Subcutaneous abdominal adipose tissue (tissue), 5 donors: ENCODE results near the gene TMEM258.
A peak's percentile ranks its signal among the peaks of the same experiment; 100 is the strongest.

Experiments used
- H3K27ac ChIP-seq: one replicate; pipeline ENCODE4 v1.7.0; 2013; ENCODE audit warnings: low read depth, mild to moderate bottlenecking, inconsistent platforms, low read length, moderate library complexity
- H3K27me3 ChIP-seq, 5 donors: one replicate each; pipeline ENCODE4 v1.7.0; 2013; ENCODE audit warnings: low read length in 5 of 5, inconsistent platforms in 1 of 5; ENCODE audit not compliant: control insufficient read depth in 5 of 5, insufficient read depth in 4 of 5
- H3K36me3 ChIP-seq, 5 donors: one replicate each; pipeline ENCODE4 v1.7.0; 2013; ENCODE audit warnings: low read length in 5 of 5; ENCODE audit not compliant: control insufficient read depth in 5 of 5, insufficient read depth in 5 of 5
- H3K4me1 ChIP-seq, 5 donors: one replicate each; pipeline ENCODE4 v1.7.0; 2013; ENCODE audit warnings: low read length in 5 of 5, mild to moderate bottlenecking in 3 of 5, moderate library complexity in 1 of 5; ENCODE audit not compliant: control insufficient read depth in 5 of 5, insufficient read depth in 5 of 5
- H3K4me3 ChIP-seq, 5 donors: one replicate each; pipeline ENCODE4 v1.7.0; 2013; ENCODE audit warnings: low read length in 5 of 5, low read depth in 1 of 5
- H3K9ac ChIP-seq, 5 donors: one replicate each; pipeline ENCODE4 v1.7.0; 2013; ENCODE audit warnings: low read length in 5 of 5, mild to moderate bottlenecking in 4 of 5, moderate library complexity in 3 of 5
- H3K9me3 ChIP-seq, 5 donors: one replicate each; pipeline ENCODE4 v1.7.0; 2013; ENCODE audit warnings: low read length in 5 of 5; ENCODE audit not compliant: control insufficient read depth in 5 of 5
- donor health status: healthy.
- donor health status: healthy.
- donor health status: healthy.
- donor health status: healthy.
- donor health status: healthy.

The TMEM258 gene

GRCh38 chr11:61795876-61796526 is 3.6 kb upstream of the TMEM258 start:
- Histone ChIP-seq H3K9ac (no peak overlapping the region), H3K27me3 (no peaks in the 10 kb centered on the region), H3K36me3 (peaks cover 0 to 12% (median 7%) of the 10 kb centered on the region in 5 donors), H3K4me3 (no peak overlapping the region), H3K4me1 (peaks cover 0 to 29% (median 19%) of the 10 kb centered on the region in 5 donors), H3K9me3 (no peaks in the 10 kb centered on the region), H3K27ac (no peak overlapping the region)

DNA sequence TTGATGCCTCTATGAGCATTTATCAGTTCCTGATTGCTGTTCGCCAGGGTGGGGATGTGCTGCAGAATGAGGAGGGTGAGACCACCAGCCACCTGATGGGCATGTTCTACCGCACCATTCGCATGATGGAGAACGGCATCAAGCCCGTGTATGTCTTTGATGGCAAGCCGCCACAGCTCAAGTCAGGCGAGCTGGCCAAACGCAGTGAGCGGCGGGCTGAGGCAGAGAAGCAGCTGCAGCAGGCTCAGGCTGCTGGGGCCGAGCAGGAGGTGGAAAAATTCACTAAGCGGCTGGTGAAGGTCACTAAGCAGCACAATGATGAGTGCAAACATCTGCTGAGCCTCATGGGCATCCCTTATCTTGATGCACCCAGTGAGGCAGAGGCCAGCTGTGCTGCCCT is 3.1 kb upstream of the TMEM258 start:
- peaks cover 0 to 30% (median 19%) of the 10 kb centered on the region in 5 donors for H3K4me1 ChIP-seq
- no peaks in the 10 kb centered on the region for H3K9me3 ChIP-seq
- no peak overlapping the region for H3K9ac ChIP-seq
- no peaks in the 10 kb centered on the region for H3K27me3 ChIP-seq
- no peak overlapping the region for H3K4me3 ChIP-seq
- H3K27ac ChIP-seq, result no peak overlapping the region
- peaks cover 0 to 13% (median 7%) of the 10 kb centered on the region in 5 donors for H3K36me3 ChIP-seq

GRCh38 chr11:61794579-61794978 is 2.2 kb upstream of the TMEM258 start:
- Histone ChIP-seq H3K9me3 (no peaks in the 10 kb centered on the region), H3K4me1 (peaks cover 0 to 30% (median 19%) of the 10 kb centered on the region in 5 donors), H3K27ac (no peak overlapping the region), H3K36me3 (peaks cover 0 to 21% (median 16%) of the 10 kb centered on the region in 5 donors), H3K27me3 (no peaks in the 10 kb centered on the region), H3K9ac (no peak overlapping the region), H3K4me3 (no peak overlapping the region)

- Histone ChIP-seq H3K9me3 (no peaks in the 10 kb centered on the region), H3K9ac (peak overlapping the region in 3 of 5 donors; percentile 81 to 93 (median 92)), H3K4me3 (no peak overlapping the region), H3K4me1 (peaks cover 0 to 30% (median 19%) of the 10 kb centered on the region in 5 donors), H3K27ac (no peak overlapping the region), H3K36me3 (peaks cover 0 to 29% (median 23%) of the 10 kb centered on the region in 5 donors), H3K27me3 (no peaks in the 10 kb centered on the region)
Measured at GRCh38 chr11:61793829-61794204, 1.4 kb upstream of the TMEM258 start.

DNA sequence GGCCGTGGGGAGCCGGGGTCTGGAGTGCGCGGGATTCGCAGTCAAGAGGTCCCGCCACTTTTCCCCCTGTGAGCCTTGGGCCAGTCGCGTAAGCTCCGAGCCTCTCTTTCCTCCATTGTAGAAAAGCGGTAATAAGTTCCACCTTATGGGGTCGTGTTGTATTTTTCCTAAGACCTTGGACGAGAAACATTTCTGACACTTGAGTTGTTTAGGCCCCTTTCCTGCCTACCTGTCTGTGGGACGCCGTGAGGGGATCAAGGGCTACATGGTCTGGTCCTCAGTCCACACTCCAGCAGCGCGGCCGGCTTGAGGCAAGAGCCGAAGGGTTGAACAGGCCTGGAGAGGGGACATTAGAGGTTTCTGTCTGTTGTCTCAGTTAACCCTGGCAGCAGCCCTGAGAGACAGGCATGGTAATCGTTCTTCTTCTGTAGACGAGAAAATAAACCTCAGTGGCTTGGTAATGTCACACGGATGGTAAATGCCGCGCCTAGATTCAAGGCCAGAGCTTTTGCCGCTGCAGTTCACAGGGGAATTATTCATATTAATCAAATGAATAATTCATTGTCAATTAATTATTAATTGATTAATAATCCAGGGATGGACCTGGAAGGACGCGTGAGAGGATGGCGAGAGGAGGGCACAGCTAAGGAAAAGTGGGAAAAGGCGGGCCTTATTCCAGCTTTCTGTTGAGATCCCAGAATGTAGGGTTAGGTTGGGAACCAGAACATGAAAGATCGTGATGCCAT is 857 bp upstream of the TMEM258 start:
- Histone ChIP-seq H3K27ac (peak overlapping the region; percentile 93), H3K36me3 (peaks cover 0 to 34% (median 27%) of the 10 kb centered on the region in 5 donors), H3K9me3 (no peaks in the 10 kb centered on the region), H3K9ac (peak overlapping the region in 4 of 5 donors; percentile 81 to 99 (median 92)), H3K27me3 (no peaks in the 10 kb centered on the region), H3K4me1 (peaks cover 0 to 30% (median 19%) of the 10 kb centered on the region in 5 donors), H3K4me3 (peak overlapping the region; percentile 81 to 96 (median 89))

DNA sequence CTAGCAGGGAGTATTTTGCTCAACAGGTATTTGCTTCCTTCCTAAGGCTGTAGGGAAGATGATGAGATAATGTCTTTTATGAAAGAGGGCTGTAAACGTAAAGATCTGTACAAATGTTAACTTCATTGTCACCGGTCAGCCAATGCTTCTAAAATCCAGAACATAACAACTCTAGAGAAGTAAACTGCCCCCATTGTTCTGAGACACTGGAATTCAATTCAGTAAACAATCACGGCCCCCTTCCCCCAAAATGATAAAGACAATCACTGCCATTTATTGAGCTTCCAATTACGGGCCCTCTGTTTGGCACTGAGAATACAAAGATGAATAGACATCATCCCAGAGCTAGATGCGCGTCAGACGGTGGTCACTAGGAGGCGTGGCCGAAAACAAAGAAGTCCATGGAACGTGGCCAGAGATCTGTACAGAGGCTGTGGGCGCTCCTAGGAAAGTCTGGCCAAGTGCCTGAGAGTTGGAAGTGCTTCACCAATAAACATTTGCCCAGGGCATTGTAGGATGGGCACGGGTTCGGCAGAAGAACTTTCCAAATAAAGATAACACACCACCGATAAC is 576 bp downstream of the TMEM258 start:
- H3K9ac ChIP-seq, result peak overlapping the region; percentile 81 to 99 (median 92)
- peaks cover 0 to 49% (median 41%) of the 10 kb centered on the region in 5 donors for H3K36me3 ChIP-seq
- H3K4me1 ChIP-seq, result peaks cover 0 to 25% (median 19%) of the 10 kb centered on the region in 5 donors
- H3K9me3 ChIP-seq, result no peaks in the 10 kb centered on the region
- H3K4me3 ChIP-seq, result peak overlapping the region; percentile 81 to 96 (median 90)
- peak overlapping the region; percentile 93 for H3K27ac ChIP-seq
- H3K27me3 ChIP-seq, result no peaks in the 10 kb centered on the region

GRCh38 chr11:61787928-61788491 is 4.4 kb downstream of the TMEM258 start:
- H3K27me3 ChIP-seq, result no peaks in the 10 kb centered on the region
- H3K9ac ChIP-seq, result no peak overlapping the region
- H3K4me1 ChIP-seq, result peaks cover 0 to 17% (median 12%) of the 10 kb centered on the region in 5 donors
- peaks cover 0 to 72% (median 61%) of the 10 kb centered on the region in 5 donors for H3K36me3 ChIP-seq
- no peak overlapping the region for H3K27ac ChIP-seq
- H3K4me3 ChIP-seq, result no peak overlapping the region
- H3K9me3 ChIP-seq, result no peaks in the 10 kb centered on the region

DNA sequence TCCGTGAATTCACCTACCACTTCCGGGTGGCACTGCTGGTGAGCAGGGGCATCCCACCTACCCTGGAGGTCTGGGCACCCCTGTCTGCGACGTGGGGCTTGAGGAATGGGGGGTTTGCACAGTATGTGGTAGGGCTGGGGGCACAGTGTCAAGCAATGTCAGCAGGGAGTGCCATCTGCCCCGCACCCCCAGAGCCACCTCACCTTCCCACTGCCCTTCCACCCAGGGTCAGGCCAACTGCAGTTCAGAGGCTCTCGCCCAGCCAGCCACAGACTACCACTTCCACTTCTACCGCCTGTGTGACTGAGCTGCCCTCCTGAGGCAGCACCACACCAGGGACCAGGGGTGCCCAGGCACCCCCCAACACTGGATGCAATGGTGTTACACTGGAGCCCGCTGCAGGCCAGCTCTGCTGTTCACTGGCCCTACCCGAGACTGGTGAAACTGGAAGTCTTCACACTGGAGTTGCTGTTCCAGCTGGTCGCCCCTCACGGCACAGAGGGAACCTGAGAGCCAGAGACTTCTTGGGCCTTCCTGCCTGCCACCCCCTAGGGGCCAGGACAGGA is 6.5 kb downstream of the TMEM258 start:
- Histone ChIP-seq H3K27ac (no peak overlapping the region), H3K36me3 (peaks cover 0 to 77% (median 61%) of the 10 kb centered on the region in 5 donors), H3K9ac (no peak overlapping the region), H3K4me3 (no peak overlapping the region), H3K4me1 (peaks cover 0 to under 1% (median 0%) of the 10 kb centered on the region in 5 donors), H3K27me3 (no peaks in the 10 kb centered on the region), H3K9me3 (no peaks in the 10 kb centered on the region)

DNA sequence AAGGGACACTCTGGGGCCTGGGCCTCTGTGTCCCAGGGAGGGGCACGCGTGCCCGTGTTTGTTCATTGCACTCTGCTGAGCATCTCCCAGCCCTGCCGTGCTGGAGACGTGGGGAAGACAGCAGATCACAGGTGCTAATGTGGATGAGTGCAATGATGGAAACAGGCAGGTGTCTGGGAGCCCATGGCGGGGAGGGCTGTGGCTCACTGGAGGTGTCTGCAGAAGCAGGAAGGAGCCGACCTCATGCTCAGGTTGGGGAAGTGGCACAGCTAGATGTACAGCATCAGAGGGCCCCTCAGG is 7.9 kb downstream of the TMEM258 start:
- no peak overlapping the region for H3K9ac ChIP-seq
- peaks cover 0 to 67% (median 51%) of the 10 kb centered on the region in 5 donors for H3K36me3 ChIP-seq
- no peak overlapping the region for H3K4me3 ChIP-seq
- H3K27ac ChIP-seq, result no peak overlapping the region
- peaks cover 0 to 3% (median 0%) of the 10 kb centered on the region in 5 donors for H3K27me3 ChIP-seq
- H3K9me3 ChIP-seq, result no peaks in the 10 kb centered on the region
- H3K4me1 ChIP-seq, result no peaks in the 10 kb centered on the region
